Coronary artery (tissue), 2 donors: ENCODE data around the gene FTH1.
A peak's percentile ranks its signal among the peaks of the same experiment; 100 is the strongest.

Experiments
- DNase-seq: peaks from one replicate; pipeline ENCODE4 v3.0.0-alpha.2; 2017; ENCODE audit warnings: low spot score
- H3K27ac ChIP-seq, 2 donors: fragments of 200-600 bp; sonication (generic); one replicate each; pipeline ENCODE4 v1.5.1; 2016 to 2019
- H3K4me3 ChIP-seq: fragments of 200-600 bp; sonication (generic); 2 replicates; pipeline ENCODE4 v1.5.1; 2016; ENCODE audit warnings: mild to moderate bottlenecking, moderate library complexity
- CTCF ChIP-seq: fragments of 200-600 bp; sonication (generic); IDR thresholded peaks from one replicate; pipeline ENCODE4 v1.5.1; 2019; ENCODE audit warnings: antibody characterized with exemption

FTH1 gene

GRCh38 chr11:61972672-61973475, 5.4 kb upstream of the FTH1 start:
- DNase-seq, result no peak
- TF ChIP-seq CTCF, result no peak
- Histone ChIP-seq H3K4me3 (peak overlapping the region; percentile 47), H3K27ac (peak overlapping the region; percentile 98 to 100)

GRCh38 chr11:61972112-61972671, 4.8 kb upstream of the FTH1 start:
- TF ChIP-seq CTCF, result no peak
- no peak for DNase-seq
- H3K4me3 ChIP-seq, result peak overlapping the region; percentile 47
- H3K27ac ChIP-seq, result peak overlapping the region; percentile 98 to 100

- H3K27ac ChIP-seq, result peak overlapping the region; percentile 98 to 100
- peak overlapping the region; percentile 47 for H3K4me3 ChIP-seq
- DNase-seq, result peak; percentile 98
- TF ChIP-seq CTCF, result no peak
Measured at GRCh38 chr11:61971248-61972111, 4.0 kb upstream of the FTH1 start.

- Histone ChIP-seq H3K27ac (peak overlapping the region; percentile 98 to 100), H3K4me3 (peak overlapping the region; percentile 47)
- TF ChIP-seq CTCF, result no peak
- no peak for DNase-seq
Measured at GRCh38 chr11:61969838-61970662, 2.6 kb upstream of the FTH1 start.

GRCh38 chr11:61969391-61969758, 1.9 kb upstream of the FTH1 start:
- H3K27ac ChIP-seq, result peak overlapping the region; percentile 100
- peak overlapping the region; percentile 98 for H3K4me3 ChIP-seq
- no peak for DNase-seq
- TF ChIP-seq CTCF, result no peak

- DNase-seq, result no peak
- no peak for TF ChIP-seq CTCF
- H3K4me3 ChIP-seq, result peak overlapping the region; percentile 98
- peak overlapping the region; percentile 100 for H3K27ac ChIP-seq
Measured at GRCh38 chr11:61968758-61969390, 1.4 kb upstream of the FTH1 start.
